Breast epithelium (tissue), 4 donors: Measurements from ENCODE around the gene IGFBP3. TPM values are rescaled to one million over a fixed set of nuclear protein-coding genes. Genes with fewer than 3 reads are reported as not detected.

ENCODE experiments used
- DNase-seq, 2 donors: peaks; one replicate each; pipeline ENCODE4 v3.0.0-alpha.2; 2019; ENCODE audit warnings: low spot score in 2 of 2
- H3K27ac ChIP-seq, 2 donors: fragments of 200-600 bp; sonication (generic) in 1 of 2; one replicate each; pipeline ENCODE4 v1.5.1; 2016 to 2019; ENCODE audit warnings: mild to moderate bottlenecking in 1 of 2
- H3K27me3 ChIP-seq, 2 donors: fragments of 200-600 bp; sonication (generic) in 1 of 2; one replicate each; pipeline versions ENCODE4 v1.5.1 to v1.6.0; 2017 to 2019; ENCODE audit warnings: control low read depth in 1 of 2, mild to moderate bottlenecking in 1 of 2
- H3K36me3 ChIP-seq: fragments of 200-600 bp; one replicate; pipeline ENCODE4 v1.5.1; 2019
- H3K4me1 ChIP-seq, 2 donors: fragments of 200-600 bp; sonication (generic); one replicate each; pipeline ENCODE4 v1.5.1; 2016 to 2019; ENCODE audit warnings: control low read depth in 1 of 2
- H3K4me3 ChIP-seq, 3 donors: fragments of 200-600 bp; sonication (generic); 1 replicate in 2 of 3; 2 replicates in 1 of 3; pipeline ENCODE4 v1.5.1; 2016 to 2019; ENCODE audit warnings: mild to moderate bottlenecking in 3 of 3, moderate library complexity in 2 of 3
- H3K9me3 ChIP-seq, 2 donors: fragments of 200-600 bp; sonication (generic) in 1 of 2; one replicate each; pipeline ENCODE4 v1.5.1; 2016 to 2019; ENCODE audit warnings: control low read depth in 1 of 2
- POLR2A ChIP-seq: fragments of 450-650 bp; IDR thresholded peaks from one replicate; pipeline ENCODE4 v1.6.1; 2016; ENCODE audit warnings: antibody characterized with exemption, mild to moderate bottlenecking, moderate library complexity
- POLR2AphosphoS5 ChIP-seq, 3 donors: sonication (generic); formaldehyde crosslinking; IDR thresholded peaks; one replicate each; pipeline ENCODE4 v1.6.1; 2017; ENCODE audit warnings: antibody characterized with exemption in 3 of 3
- intact Hi-C: fragments of 100-400 bp; cut with DNase I; formaldehyde crosslinking; loops from one replicate; pipeline ENCODE4 v1.15.1; 2023; ENCODE audit warnings: low total_unique reads
- total RNA-seq, 3 donors: library from RNA; depleted of rRNA; stranded (reverse); fragments of >200 nt; gene quantifications; one replicate each; pipeline ENCODE4 v1.1.0, GENCODE V29; 2016
- TF ChIP-seq, protein P1 (sequence below), 3 donors: fragments of 450-650 bp; IDR thresholded peaks; one replicate each; pipeline ENCODE4 v1.5.1; 2016 to 2017; ENCODE audit warnings: antibody characterized with exemption in 3 of 3, mild to moderate bottlenecking in 3 of 3, moderate library complexity in 3 of 3

IGFBP3 gene
- total RNA-seq, 3 donors from 2014 or later: 159 to 708 (median 163) TPM

DNA sequence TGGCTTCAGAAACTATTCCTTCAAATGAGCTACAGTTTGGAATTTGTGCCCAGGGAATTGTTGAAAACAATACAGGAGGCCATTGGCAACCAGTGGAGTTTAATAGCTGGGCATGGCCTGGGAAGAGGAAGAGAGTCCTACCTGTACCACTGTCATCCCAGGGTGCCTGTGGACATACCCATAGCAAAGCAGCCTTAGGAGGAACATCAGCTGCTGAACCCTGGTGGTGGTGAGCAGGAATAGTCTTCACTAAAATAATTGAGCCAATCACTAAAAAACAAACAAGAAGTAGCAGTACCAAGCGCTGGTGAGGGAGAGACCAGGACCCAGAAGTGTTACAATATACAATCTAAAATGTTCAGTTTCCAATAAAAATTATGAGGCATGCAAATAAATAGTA lies 18.3 kb downstream of the IGFBP3 start:
- no peaks in the 10 kb centered on the region for H3K9me3 ChIP-seq
- TF ChIP-seq, protein P1, sequence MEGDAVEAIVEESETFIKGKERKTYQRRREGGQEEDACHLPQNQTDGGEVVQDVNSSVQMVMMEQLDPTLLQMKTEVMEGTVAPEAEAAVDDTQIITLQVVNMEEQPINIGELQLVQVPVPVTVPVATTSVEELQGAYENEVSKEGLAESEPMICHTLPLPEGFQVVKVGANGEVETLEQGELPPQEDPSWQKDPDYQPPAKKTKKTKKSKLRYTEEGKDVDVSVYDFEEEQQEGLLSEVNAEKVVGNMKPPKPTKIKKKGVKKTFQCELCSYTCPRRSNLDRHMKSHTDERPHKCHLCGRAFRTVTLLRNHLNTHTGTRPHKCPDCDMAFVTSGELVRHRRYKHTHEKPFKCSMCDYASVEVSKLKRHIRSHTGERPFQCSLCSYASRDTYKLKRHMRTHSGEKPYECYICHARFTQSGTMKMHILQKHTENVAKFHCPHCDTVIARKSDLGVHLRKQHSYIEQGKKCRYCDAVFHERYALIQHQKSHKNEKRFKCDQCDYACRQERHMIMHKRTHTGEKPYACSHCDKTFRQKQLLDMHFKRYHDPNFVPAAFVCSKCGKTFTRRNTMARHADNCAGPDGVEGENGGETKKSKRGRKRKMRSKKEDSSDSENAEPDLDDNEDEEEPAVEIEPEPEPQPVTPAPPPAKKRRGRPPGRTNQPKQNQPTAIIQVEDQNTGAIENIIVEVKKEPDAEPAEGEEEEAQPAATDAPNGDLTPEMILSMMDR (IDR thresholded peaks at IDR 0.05): no peak
- TF ChIP-seq POLR2A (no peak), POLR2AphosphoS5 (IDR thresholded peaks at IDR 0.05) (no peak)
- H3K36me3 ChIP-seq: no peaks in the 10 kb centered on the region
- no peaks in the 10 kb centered on the region for H3K4me1 ChIP-seq
- no peak overlapping the region for H3K27ac ChIP-seq
- no peak for DNase-seq
- intact Hi-C loops: no loop called here
- no peaks in the 10 kb centered on the region for H3K27me3 ChIP-seq
- no peak overlapping the region for H3K4me3 ChIP-seq

DNA sequence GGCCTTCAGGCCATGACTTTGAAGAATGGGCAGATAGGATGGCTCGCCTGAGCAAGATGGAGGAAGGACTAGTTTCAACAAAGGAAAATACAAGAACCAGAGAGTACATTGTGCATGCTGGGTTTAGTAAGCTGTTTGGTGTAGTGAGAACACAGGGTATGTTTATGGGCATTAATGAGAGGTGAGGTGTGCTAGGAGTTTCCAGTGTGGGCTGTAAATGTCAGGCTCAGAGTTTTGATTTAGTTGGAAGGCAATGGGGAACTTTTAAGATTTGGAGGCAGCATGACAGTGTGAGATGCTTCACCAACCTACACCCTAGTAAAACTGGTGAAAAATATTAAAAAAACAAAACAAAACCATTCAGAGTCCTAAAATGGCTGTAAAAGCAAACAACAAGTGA lies 19.5 kb downstream of the IGFBP3 start:
- no peaks in the 10 kb centered on the region for H3K36me3 ChIP-seq
- intact Hi-C loops: no loop called here
- H3K4me3 ChIP-seq: no peak overlapping the region
- H3K4me1 ChIP-seq: no peaks in the 10 kb centered on the region
- no peak for DNase-seq
- H3K27me3 ChIP-seq: no peaks in the 10 kb centered on the region
- H3K9me3 ChIP-seq: no peaks in the 10 kb centered on the region
- TF ChIP-seq, protein P1 (IDR thresholded peaks at IDR 0.05): no peak
- TF ChIP-seq POLR2A (no peak), POLR2AphosphoS5 (IDR thresholded peaks at IDR 0.05) (no peak)
- H3K27ac ChIP-seq: no peak overlapping the region

DNA sequence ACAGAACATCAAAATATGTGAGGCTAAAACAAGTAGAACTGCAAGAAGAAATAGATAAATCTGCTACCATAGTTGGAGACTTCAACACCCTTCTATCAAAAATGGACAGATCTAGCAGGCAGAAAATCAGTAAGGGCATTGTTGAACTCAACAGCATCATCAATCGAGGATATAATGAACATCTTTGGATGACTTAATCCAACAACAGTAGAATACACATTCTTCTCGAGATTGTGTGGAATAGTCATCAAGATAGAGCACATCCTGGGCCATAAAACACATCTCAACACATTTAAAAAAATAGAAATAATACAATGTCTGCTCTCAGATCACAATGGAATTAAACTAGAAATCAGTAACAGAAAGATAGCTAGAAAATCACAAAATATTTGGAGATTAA lies 22.9 kb downstream of the IGFBP3 start:
- DNase-seq: no peak
- no peak for TF ChIP-seq POLR2A
- TF ChIP-seq, protein P1 (IDR thresholded peaks at IDR 0.05): no peak
- TF ChIP-seq POLR2AphosphoS5 (IDR thresholded peaks at IDR 0.05): no peak
- H3K9me3 ChIP-seq: no peaks in the 10 kb centered on the region
- H3K4me1 ChIP-seq: no peaks in the 10 kb centered on the region
- no peaks in the 10 kb centered on the region for H3K27me3 ChIP-seq
- no peak overlapping the region for H3K27ac ChIP-seq
- H3K36me3 ChIP-seq: no peaks in the 10 kb centered on the region
- intact Hi-C loops: no loop called here
- no peak overlapping the region for H3K4me3 ChIP-seq

DNA sequence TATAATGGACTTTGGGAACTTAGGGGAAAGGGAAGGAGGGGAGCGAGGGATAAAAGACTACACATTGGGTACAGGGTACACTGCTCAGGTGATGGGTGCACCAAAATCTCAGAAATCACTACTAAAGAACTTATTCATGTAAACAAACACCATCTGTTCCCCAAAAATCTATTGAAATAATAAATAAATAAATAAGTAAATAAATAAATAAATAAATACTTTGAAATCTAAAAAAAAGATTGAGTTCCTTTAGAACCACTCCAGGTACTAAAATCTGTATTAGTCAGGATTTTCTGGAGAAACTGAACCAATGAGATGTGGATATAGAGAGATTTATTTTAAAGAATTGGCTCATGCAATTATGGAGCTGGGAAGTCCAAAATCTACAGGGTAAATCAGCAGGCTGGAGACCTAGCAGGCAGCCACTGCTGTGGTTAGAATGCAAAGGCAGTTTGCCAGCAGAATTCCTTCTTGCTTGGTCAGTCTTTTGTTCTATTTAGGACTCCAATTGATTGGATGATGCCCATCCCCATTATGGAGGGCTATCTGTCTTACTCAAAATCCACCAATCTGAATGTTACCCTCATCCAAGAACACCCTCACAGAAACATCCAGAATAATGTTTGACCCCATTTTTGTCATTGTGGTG lies 23.9 kb downstream of the IGFBP3 start:
- intact Hi-C loops: no loop called here

DNA sequence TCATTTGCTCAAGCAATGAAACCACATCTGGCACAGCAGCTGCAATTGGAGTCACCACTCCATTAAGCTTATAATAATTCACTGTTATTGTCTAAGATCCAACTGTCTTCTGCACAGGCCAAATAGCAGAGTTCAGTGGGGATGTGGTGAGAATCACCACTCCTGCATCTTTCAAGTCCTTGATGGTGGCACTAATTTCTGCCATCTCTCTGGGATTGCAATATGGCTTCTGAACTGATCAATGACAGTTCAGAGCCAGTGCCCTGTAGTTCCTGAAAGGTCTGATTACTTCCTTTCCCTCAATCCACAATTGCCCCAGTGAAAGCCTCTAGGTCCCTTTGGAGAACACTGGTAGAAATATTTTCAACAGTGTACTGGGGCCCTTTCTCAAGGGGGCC lies 26.4 kb downstream of the IGFBP3 start:
- Histone ChIP-seq H3K36me3 (no peaks in the 10 kb centered on the region), H3K4me3 (no peak overlapping the region), H3K9me3 (no peaks in the 10 kb centered on the region), H3K4me1 (no peaks in the 10 kb centered on the region), H3K27ac (no peak overlapping the region), H3K27me3 (peaks cover 0 to 4% of the 10 kb centered on the region in 2 donors)
- no peak for DNase-seq
- TF ChIP-seq, protein P1 (IDR thresholded peaks at IDR 0.05): no peak
- no peak for TF ChIP-seq POLR2AphosphoS5 (IDR thresholded peaks at IDR 0.05)
- no peak for TF ChIP-seq POLR2A
- intact Hi-C loops: no loop called here

More for the DNA sequence above, 23.9 kb downstream of the IGFBP3 start:
- no peak overlapping the region for H3K27ac ChIP-seq
- TF ChIP-seq POLR2A (no peak), POLR2AphosphoS5 (IDR thresholded peaks at IDR 0.05) (no peak)
- TF ChIP-seq, protein P1 (IDR thresholded peaks at IDR 0.05): no peak
- no peaks in the 10 kb centered on the region for H3K27me3 ChIP-seq
- no peaks in the 10 kb centered on the region for H3K9me3 ChIP-seq
- no peaks in the 10 kb centered on the region for H3K36me3 ChIP-seq
- no peak for DNase-seq
- H3K4me3 ChIP-seq: no peak overlapping the region
- no peaks in the 10 kb centered on the region for H3K4me1 ChIP-seq
